Measurements from ENCODE around the gene SIM1.

SIM1 gene

DNA sequence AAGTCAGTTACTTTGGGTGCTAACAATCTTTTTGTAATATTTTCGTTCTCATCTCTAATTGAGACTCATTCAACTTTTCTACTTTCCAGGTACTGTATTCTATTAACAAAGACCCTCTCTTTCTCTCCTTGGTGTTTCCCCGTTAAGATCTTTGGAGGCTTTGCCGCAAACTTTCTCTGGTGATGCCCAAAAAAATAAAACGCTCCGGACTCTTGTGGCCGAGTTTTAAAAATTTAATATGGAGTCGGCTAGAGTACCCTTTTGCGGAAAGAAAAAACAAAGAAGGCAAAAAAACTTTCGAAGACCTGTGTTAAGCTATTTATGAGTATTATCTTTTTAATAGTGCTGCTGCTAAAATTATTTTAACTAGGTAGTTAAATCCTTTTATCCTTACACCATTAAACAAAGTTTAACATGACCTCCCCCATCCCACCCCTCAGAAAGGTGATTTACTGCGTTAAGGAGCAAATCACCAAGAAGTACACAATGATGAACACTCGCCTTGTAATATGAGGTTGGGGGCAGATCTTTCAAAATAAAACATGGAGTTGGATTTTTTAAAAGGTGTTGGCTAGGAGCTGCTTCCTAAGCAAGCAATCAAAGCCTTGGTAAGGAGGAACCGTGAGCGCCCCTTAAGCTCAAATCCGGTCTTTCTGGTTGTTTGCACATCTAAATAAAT is 10.0 kb downstream of the SIM1 start:
- Histone ChIP-seq H3F3A (ENCODE audit: insufficient read depth, low read length) (no peaks in the 10 kb centered on the region), H3K27me3 (ENCODE audit: insufficient read depth, low read length) (no peaks in the 10 kb centered on the region), H3K4me3 (ENCODE audit: low read depth, low read length, poor library complexity, severe bottlenecking) (no peak overlapping the region), H3K9me2 (ENCODE audit: low read depth, low read length) (no peaks in the 10 kb centered on the region), H3K27ac (ENCODE audit: low read depth, low read length, poor library complexity, severe bottlenecking) (no peak overlapping the region), H4K20me1 (ENCODE audit: insufficient read depth, low read length) (no peaks in the 10 kb centered on the region), H3K4me1 (ENCODE audit: insufficient read depth, low read length, severe bottlenecking) (no peaks in the 10 kb centered on the region), H2AFZ (ENCODE audit: low read length) (no peak overlapping the region), H3K4me2 (ENCODE audit: low read length) (no peak overlapping the region), H3K36me3 (ENCODE audit: insufficient read depth, low read length) (no peaks in the 10 kb centered on the region), H3K9ac (ENCODE audit: low read length) (no peak overlapping the region), H3K9me3 (ENCODE audit: low read length) (peaks cover 4% of the 10 kb centered on the region; the same call in 1 of the 2 replicates), H3K79me2 (ENCODE audit: insufficient read depth, low read length) (no peaks in the 10 kb centered on the region)
- TF ChIP-seq, protein P1, sequence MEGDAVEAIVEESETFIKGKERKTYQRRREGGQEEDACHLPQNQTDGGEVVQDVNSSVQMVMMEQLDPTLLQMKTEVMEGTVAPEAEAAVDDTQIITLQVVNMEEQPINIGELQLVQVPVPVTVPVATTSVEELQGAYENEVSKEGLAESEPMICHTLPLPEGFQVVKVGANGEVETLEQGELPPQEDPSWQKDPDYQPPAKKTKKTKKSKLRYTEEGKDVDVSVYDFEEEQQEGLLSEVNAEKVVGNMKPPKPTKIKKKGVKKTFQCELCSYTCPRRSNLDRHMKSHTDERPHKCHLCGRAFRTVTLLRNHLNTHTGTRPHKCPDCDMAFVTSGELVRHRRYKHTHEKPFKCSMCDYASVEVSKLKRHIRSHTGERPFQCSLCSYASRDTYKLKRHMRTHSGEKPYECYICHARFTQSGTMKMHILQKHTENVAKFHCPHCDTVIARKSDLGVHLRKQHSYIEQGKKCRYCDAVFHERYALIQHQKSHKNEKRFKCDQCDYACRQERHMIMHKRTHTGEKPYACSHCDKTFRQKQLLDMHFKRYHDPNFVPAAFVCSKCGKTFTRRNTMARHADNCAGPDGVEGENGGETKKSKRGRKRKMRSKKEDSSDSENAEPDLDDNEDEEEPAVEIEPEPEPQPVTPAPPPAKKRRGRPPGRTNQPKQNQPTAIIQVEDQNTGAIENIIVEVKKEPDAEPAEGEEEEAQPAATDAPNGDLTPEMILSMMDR (IDR thresholded peaks at IDR 0.05; ENCODE audit: low read length): no peak
- TF ChIP-seq EZH2 (IDR thresholded peaks at IDR 0.05; ENCODE audit: borderline replicate concordance, low read length): no peak

DNA sequence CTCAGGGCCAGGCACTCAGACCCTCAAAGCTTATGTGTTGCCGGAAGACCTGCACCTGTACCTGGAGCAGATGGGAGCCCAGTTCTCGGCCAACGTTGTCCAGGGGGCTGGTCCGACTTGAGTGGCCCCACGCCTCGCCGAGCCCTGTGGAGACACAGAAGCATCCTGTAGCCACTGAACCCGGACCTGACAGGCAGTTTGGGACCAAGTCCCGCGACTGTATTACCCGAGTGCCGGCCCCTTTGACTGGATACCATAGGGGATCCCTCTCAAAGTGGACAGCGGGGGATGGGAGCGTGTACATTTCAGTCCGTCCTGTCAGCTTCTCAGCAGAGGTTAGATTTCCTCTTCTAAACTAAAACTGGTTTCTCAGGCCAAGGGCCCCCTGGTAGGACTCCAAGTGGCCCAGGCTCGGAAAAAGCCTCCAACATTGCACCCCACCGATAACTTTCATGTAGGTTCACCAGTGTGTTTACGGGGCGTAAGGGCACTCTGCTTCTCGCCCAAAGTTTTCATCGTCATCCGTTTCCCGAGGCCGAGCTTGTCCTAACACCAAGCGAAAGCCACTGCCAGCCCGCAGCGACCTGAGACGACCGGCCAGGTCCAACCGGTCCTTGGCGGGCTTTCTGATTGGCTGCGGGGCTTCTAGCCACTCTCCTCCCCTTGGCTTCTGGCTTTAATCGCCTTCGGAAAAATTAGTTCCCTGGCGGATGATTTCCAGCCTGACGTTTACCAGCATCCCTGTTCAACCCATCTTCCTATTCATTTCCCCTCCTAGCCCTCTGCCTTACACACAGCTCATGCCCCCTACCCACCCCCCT is 10.8 kb downstream of the SIM1 start:
- Histone ChIP-seq H3K4me2 (ENCODE audit: low read length) (no peak overlapping the region), H3K79me2 (ENCODE audit: insufficient read depth, low read length) (no peaks in the 10 kb centered on the region), H3F3A (ENCODE audit: insufficient read depth, low read length) (no peaks in the 10 kb centered on the region), H3K27ac (ENCODE audit: low read depth, low read length, poor library complexity, severe bottlenecking) (no peak overlapping the region), H4K20me1 (ENCODE audit: insufficient read depth, low read length) (no peaks in the 10 kb centered on the region), H2AFZ (ENCODE audit: low read length) (no peak overlapping the region), H3K9me3 (ENCODE audit: low read length) (peaks cover 4% of the 10 kb centered on the region; the same call in 1 of the 2 replicates), H3K4me3 (ENCODE audit: low read depth, low read length, poor library complexity, severe bottlenecking) (no peak overlapping the region), H3K9me2 (ENCODE audit: low read depth, low read length) (no peaks in the 10 kb centered on the region), H3K4me1 (ENCODE audit: insufficient read depth, low read length, severe bottlenecking) (no peaks in the 10 kb centered on the region), H3K36me3 (ENCODE audit: insufficient read depth, low read length) (no peaks in the 10 kb centered on the region), H3K9ac (ENCODE audit: low read length) (no peak overlapping the region), H3K27me3 (ENCODE audit: insufficient read depth, low read length) (no peaks in the 10 kb centered on the region)
- TF ChIP-seq, protein P1 (IDR thresholded peaks at IDR 0.05; ENCODE audit: low read length): no peak
- no peak for TF ChIP-seq EZH2 (IDR thresholded peaks at IDR 0.05; ENCODE audit: borderline replicate concordance, low read length)

DNA sequence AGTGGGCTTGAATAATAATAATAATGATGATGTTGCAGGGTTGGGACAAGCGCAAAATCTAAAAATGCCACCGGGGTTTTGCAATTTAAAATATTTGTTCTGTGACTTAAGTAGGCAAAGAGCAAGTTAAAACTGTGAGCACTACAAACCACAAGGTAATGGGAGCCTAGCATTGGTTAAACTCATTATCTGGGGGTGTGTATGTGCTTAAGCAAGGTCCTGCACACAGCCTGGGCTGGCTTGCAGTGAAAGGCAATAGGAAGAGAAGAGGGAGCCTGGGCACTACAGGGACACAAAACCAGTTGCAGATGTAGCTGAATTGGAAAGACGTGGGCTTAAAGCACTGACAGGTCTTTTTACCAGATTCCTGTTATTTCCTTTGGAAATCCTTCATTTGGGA is 11.7 kb downstream of the SIM1 start:
- Histone ChIP-seq H3K9me3 (ENCODE audit: low read length) (peaks cover 4% of the 10 kb centered on the region; the same call in 1 of the 2 replicates), H3K4me2 (ENCODE audit: low read length) (no peak overlapping the region), H3K9me2 (ENCODE audit: low read depth, low read length) (no peaks in the 10 kb centered on the region), H4K20me1 (ENCODE audit: insufficient read depth, low read length) (no peaks in the 10 kb centered on the region), H3K9ac (ENCODE audit: low read length) (no peak overlapping the region), H3K27ac (ENCODE audit: low read depth, low read length, poor library complexity, severe bottlenecking) (no peak overlapping the region), H3K27me3 (ENCODE audit: insufficient read depth, low read length) (no peaks in the 10 kb centered on the region), H3K4me1 (ENCODE audit: insufficient read depth, low read length, severe bottlenecking) (no peaks in the 10 kb centered on the region), H3K4me3 (ENCODE audit: low read depth, low read length, poor library complexity, severe bottlenecking) (no peak overlapping the region), H2AFZ (ENCODE audit: low read length) (no peak overlapping the region), H3K79me2 (ENCODE audit: insufficient read depth, low read length) (no peaks in the 10 kb centered on the region), H3K36me3 (ENCODE audit: insufficient read depth, low read length) (no peaks in the 10 kb centered on the region), H3F3A (ENCODE audit: insufficient read depth, low read length) (no peaks in the 10 kb centered on the region)
- TF ChIP-seq, protein P1 (IDR thresholded peaks at IDR 0.05; ENCODE audit: low read length): no peak
- TF ChIP-seq EZH2 (IDR thresholded peaks at IDR 0.05; ENCODE audit: borderline replicate concordance, low read length): no peak

All from OCI-LY1 (cell line).